Transverse colon (tissue), 4 donors: ENCODE measurements around the gene RIPOR3.

Source experiments
- EP300 ChIP-seq: sonication (generic); formaldehyde crosslinking; IDR thresholded peaks from one replicate; pipeline ENCODE4 v1.6.1; 2017; ENCODE audit warnings: antibody characterized with exemption, low read depth
- POLR2A ChIP-seq: fragments of 450-650 bp; IDR thresholded peaks from one replicate; pipeline ENCODE4 v1.6.1; 2016; ENCODE audit warnings: antibody characterized with exemption, mild to moderate bottlenecking, moderate library complexity
- POLR2AphosphoS5 ChIP-seq, 3 donors: sonication (generic); formaldehyde crosslinking; IDR thresholded peaks; one replicate each; pipeline ENCODE4 v1.6.1; 2016; ENCODE audit warnings: antibody characterized with exemption in 3 of 3
- TF ChIP-seq, protein P1 (sequence below), 5 experiments: fragments of 200-600 bp in 3 of 5; fragments of 450-650 bp in 2 of 5; sonication (generic) in 3 of 5; IDR thresholded peaks; 1 replicate in 2 of 5; 2 replicates in 3 of 5; pipeline ENCODE4 v1.5.1; 2016 to 2017; ENCODE audit warnings: antibody characterized with exemption in 5 of 5, inconsistent platforms in 3 of 5, mild to moderate bottlenecking in 2 of 5, moderate library complexity in 1 of 5

DNA sequence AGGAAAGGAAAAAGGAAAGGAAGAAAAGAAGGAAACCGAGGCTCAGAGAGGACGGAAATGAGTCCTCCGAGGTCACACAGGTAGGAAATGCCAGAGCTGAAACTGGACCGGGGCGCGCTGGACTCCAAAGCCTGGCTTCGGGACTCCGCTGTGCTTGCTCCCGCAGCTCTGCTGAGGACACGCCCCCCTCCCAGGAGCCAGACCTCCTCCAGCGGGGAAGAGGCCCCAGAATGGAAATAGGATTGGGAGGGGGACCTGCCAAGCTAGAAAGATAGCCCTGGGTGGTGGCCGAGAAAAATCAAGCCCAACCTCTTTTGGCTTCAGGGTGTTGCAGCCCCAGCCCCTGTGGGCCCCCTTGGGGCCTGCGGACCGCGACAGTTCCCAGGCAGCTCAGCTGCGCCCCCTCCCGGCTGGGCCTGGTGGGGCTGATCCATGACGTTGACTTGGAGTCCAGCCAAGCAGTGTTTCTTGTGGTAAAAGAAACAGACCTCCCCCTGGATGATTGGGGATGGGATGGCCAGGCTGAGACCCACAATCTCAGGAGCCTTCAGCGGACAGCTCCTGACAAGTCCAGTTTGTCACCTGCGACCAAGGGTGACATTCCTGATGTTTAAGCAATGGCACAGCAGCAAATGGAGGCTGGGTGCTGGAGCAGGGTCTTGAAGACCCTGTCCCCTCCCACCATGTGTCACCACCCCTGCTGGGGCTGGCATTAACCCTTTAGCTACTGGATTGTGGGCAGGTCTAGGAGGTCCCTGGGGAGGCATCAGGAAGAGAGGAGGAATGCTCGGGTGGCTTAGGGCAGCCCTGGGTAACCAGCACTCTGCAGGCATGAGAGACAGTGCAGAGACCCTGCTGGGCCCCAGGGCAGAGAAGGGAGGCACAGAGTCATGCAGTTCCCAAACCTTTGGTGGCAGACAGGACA is 55.4 kb downstream of the RIPOR3 start:
- TF ChIP-seq EP300 (no peak), POLR2A (no peak), POLR2AphosphoS5 (IDR thresholded peaks at IDR 0.05) (peak in 1 of 3 donors; percentile 43)
- TF ChIP-seq, protein P1, sequence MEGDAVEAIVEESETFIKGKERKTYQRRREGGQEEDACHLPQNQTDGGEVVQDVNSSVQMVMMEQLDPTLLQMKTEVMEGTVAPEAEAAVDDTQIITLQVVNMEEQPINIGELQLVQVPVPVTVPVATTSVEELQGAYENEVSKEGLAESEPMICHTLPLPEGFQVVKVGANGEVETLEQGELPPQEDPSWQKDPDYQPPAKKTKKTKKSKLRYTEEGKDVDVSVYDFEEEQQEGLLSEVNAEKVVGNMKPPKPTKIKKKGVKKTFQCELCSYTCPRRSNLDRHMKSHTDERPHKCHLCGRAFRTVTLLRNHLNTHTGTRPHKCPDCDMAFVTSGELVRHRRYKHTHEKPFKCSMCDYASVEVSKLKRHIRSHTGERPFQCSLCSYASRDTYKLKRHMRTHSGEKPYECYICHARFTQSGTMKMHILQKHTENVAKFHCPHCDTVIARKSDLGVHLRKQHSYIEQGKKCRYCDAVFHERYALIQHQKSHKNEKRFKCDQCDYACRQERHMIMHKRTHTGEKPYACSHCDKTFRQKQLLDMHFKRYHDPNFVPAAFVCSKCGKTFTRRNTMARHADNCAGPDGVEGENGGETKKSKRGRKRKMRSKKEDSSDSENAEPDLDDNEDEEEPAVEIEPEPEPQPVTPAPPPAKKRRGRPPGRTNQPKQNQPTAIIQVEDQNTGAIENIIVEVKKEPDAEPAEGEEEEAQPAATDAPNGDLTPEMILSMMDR (IDR thresholded peaks at IDR 0.05), result peak; percentile 81 to 91 (median 87)
